ENCODE measurements around the gene PLEKHG5.

DNA sequence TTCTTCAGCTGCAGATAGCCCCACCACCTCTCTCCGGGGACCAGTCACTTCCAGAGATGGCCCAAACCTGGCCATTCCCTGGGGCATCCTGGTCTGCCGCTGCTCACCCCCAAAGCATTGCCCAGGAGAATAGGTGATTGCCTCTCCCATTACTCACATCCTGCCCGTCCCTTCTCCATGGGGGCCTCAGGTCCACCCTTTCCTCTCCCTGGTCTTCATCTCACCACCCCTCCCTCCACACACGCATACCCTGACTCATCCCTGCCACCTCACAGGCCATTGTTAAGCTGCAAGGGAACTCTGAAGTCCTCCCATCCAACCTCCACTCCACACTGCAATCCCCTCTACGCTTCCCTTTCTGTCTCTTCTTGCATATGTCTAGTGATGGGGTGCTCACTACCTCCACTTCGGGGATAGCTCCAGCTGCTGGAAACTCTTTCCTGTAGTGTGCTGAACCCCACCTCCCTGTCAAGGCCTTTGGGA, at the start of gene PLEKHG5:
- TF ChIP-seq, protein P1, sequence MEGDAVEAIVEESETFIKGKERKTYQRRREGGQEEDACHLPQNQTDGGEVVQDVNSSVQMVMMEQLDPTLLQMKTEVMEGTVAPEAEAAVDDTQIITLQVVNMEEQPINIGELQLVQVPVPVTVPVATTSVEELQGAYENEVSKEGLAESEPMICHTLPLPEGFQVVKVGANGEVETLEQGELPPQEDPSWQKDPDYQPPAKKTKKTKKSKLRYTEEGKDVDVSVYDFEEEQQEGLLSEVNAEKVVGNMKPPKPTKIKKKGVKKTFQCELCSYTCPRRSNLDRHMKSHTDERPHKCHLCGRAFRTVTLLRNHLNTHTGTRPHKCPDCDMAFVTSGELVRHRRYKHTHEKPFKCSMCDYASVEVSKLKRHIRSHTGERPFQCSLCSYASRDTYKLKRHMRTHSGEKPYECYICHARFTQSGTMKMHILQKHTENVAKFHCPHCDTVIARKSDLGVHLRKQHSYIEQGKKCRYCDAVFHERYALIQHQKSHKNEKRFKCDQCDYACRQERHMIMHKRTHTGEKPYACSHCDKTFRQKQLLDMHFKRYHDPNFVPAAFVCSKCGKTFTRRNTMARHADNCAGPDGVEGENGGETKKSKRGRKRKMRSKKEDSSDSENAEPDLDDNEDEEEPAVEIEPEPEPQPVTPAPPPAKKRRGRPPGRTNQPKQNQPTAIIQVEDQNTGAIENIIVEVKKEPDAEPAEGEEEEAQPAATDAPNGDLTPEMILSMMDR (conservative IDR thresholded peaks at IDR 0.05; ENCODE audit: low read depth, low read length): no peak
- TF ChIP-seq EZH2 (IDR thresholded peaks at IDR 0.05; ENCODE audit: low read length, unreplicated experiment) (no peak), EZH2phosphoT487 (IDR thresholded peaks at IDR 0.05; ENCODE audit: borderline replicate concordance, low read length) (no peak)

Measured in PC-3 (cell line).